ENCODE results near the gene MIA.
A peak's percentile ranks its signal among the peaks of the same experiment; 100 is the strongest.
"Not testable (repeated sequence)": the region's sequence is repeated elsewhere in the genome, so short reads cannot be mapped to it uniquely, and the experiment has no call there.

The MIA gene

DNA sequence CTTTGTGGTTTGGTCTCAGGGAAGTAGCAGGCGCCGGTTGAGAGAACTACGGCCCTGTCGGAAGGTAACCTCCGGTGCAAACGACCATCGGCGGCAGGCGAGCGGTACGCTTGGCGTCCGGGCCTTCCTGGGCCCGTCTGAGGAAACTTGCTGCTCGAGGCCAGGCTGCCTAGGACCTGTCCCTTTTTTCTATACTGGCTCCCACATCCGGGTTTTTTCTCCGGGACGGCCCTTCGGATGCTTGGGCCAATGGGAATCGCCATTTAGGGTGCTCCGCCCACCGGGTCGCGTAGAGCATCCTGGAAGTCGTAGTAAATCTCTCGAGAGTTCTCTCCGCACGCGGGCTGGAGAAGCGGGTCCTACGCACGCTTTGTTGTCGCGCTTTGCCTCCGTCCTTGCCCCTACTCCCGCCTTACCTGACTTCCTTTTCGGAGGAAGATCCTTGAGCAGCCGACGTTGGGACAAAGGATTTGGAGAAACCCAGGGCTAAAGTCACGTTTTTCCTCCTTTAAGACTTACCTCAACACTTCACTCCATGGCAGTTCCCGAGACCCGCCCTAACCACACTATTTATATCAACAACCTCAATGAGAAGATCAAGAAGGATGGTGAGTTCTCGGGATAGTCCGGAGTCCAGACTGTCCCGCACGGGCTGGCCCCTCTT lies 24.3 kb upstream of the MIA start, which contains the start of gene SNRPA:
SNRPA (plus strand) TSS at position 330 of the 664 bp plus-strand sequence; CDS start at position 536, 206 bp downstream.
- peak; percentile 98 for DNase-seq

DNA sequence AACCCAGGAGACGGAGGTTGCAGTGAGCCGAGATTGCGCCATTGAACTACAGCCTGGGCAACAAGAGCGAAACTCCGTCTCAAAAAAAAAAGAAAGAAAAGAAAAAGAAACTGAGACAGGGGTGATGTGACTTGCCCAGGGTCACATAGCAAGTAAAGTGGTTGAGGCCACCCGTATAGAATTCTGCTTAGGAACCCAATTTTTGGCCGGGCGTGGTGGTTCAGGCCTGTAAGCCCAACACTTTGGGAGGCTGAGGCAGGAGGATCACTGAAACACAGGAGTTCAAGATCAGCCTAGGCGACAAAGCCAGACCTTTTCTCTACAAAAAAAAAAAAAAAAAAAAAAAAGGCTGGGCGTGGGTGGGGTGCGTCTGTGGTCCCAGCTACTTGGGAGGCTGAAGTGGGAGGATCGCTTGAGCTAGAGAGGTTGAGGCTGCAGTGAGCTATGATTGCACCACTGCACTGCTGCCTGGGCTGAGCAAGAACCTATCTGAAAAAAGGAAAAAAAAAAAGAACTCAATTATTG lies 23.0 kb upstream of the MIA start:
- no peak for DNase-seq

DNA sequence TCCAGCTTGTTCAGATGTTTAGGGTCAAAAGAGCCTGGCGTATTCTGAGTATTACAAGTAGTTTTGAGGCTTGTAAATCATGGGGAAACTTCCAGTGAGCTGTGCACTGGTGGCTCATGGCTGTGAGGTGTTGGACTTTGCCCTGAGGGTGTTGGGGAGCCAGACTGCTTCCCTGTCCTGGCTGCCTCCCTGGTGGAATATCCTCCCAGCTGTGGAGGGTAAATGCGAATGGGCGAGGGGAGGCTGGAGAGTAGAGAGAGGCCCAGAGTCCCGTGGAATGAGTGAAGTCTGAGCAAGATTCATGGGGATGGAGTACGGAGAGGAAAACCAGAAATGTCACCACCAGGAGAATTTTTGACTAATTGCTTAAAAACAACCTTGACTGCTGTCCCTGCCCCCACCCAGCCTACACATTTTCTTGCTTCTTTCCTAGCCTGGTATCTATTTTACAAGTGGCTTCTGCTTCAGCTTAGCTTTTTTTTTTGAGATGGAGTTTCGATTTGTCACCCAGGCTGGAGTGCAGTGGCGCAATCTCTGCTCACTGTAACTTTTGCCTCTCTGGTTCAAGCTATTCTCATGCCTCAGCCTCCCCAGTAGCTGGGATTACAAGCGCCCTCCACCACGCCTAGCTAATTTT lies 20.6 kb upstream of the MIA start:
- DNase-seq, result no peak

DNA sequence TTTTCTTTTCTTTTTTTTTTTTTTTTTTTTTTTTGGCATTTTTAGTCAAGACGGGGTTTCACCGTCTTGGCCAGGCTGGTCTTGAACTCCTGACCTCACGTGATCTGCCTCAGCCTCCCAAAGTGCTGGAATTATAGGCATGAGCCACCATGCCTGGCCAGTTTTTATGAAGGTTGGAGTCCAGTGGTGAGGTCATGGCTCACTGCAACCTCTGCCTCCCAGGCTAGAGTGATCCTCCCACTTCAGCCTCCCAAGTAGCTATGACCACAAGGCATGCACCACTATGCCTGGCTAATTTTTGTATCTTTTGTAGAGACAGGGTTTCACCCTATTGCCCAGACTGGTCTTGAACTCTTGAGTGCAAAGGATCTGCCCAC lies 20.1 kb upstream of the MIA start:
- DNase-seq, result no peak

DNA sequence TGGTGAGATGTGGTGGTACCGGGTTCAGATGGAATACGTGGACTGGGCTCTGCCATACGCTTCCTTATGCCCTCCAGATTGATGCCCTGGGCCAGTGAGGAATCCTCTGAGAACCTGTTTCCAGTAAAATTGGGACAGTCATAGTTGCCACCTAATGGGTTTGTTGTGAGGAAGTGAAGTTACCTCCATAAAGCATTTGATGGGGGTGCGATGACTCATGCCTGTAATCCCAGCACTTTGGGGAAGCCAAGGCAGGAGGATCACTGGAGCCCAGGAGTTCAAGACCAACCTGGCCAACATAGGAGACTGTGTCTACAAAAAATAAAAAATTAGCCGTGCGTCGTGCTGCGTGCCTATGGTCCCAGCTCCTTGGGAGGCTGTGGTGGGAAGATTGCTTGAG lies 19.5 kb upstream of the MIA start:
- no peak for DNase-seq

DNA sequence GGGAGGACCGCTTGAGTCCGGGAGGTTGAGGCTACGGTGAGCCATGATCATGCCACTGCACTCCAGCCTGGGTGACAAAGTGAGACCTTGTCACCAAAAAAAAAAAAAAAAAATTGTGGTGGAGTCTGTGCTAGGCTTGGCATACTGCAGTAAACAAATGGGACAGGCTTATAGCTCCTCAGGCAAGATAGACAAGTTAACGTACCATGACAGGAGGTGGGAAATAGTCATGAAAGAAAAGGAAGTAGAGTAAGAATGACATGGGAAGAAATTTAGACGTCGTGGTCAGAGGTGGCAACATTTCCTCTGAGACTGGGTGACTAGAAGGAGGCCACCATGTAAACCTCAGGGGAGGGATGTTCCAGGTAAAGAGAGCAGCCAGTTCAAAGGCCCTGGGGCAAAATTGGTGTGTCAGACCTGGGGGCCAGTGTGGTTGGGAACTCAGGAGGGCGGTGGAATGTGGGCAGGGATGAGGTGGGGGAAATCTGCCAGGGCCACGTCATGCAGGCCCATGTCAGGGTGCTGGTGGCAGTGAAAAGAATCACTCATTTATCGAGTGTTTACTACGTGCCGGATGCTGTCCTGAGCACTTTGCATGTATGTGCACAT lies 18.7 kb upstream of the MIA start:
- DNase-seq, result no peak

DNA sequence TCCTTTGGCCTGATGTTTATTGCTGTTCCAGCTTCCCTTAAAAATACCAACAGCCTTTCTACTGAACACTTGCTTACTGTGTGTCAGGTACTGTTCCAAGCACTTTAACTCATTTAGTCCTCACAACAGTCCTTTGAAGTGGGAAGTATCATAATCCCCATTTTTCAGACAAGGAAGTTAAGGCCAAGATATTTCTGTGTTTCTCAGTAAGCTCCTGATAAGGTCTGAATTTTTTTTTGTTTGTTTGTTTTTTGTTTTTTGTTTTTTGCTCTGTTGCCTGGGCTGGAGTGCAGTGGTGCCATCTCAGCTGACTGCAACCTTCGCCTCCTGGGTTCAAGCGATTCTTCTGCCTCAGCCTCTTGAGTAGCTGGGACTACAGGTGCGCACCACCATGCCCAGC lies 16.8 kb upstream of the MIA start:
- no peak for DNase-seq

DNA sequence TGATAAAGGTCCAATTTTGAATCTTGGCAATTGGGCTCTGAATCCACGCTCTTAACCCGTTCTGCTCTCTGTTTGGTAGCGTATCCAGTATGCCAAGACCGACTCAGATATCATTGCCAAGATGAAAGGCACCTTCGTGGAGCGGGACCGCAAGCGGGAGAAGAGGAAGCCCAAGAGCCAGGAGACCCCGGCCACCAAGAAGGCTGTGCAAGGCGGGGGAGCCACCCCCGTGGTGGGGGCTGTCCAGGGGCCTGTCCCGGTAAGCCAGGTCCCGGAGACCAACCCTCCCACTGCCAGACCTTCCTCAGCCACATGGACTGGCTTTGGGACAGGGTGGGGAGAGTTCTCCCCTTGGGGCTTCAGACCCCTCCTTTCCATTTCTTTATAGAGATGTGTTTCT lies 16.0 kb upstream of the MIA start:
- no peak for DNase-seq

DNA sequence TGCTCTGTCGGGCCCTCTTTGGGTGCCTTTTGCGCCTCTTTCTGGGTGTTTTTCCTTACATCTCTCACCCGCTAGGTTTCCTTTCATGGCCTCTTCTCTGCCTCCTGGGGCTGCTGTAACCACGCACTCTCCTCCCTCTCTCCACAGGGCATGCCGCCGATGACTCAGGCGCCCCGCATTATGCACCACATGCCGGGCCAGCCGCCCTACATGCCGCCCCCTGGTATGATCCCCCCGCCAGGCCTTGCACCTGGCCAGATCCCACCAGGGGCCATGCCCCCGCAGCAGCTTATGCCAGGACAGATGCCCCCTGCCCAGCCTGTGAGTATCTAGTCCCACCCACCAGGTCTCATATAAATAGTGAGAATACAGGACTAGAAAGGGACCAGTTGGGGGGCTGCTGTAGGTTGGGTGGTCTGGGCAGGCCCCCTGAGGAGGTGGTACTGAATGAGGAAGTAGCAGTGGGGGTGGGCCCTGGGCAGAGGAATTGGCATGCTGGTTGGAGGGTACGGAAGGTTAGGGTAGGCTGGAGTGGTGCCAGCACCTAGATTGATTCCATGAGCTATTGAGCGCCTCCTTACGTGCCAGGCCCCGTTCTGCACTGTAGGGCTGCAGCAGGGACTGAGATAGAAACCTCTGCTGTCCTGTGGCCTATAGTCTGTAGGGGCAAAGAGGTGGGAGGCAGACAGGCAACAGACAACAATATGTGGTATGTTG lies 12.4 kb upstream of the MIA start:
- DNase-seq, result no peak

DNA sequence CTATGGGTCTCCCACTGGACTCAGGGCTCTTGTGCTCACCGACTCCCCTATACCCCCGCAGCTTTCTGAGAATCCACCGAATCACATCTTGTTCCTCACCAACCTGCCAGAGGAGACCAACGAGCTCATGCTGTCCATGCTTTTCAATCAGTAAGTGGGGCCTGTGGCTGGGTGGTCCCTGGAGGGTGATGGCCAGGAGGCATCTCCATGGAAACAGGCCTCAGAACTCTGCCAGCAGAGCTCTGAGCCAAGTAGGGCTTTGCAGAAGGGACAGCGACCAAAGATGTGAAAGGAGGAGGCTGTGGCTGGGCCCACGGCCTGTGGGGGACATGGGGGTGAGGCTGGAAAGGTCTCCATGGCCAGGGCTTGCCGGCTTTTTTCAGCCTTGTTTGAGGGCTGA lies 11.8 kb upstream of the MIA start:
- DNase-seq, result no peak

DNA sequence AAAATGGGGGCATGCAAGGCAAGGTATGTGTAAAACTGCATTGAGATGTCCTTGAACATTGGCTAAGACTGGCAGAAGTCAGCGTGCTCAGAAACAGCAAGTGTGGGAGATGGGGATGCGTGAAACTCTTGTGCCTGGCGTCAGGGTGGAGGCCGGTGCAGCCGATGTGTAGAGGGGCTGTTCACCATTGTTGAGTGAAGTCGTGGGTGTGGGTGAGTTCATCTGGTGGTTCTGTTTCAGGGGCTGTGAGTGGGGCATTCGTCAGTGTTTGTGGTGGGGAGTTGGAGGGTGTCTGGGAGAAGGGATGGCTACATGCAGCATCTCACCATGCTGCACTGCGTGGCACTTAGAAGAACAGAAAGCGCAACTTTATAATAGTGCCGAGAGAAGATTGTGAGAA lies 11.4 kb upstream of the MIA start:
- no peak for DNase-seq

DNA sequence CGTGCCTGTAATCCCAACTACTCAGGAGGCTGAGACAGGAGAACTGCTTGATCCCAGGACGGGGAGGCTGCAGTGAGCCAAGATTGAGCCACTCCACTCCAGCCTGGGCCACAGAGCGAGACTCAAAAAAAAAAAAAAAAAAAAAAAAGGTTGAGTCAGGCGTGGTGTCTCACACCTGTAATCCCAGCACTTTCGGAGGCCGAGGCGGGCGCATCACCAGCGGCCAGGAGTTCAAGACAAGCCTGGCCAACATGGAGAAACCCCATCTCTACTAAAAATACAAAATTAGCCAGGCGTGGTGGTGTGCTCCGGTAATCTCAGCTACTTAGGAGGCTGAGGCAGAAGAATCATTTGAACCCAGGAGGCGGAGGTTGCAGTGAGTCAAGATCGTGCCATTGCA lies 8.9 kb upstream of the MIA start:
- DNase-seq, result not testable (repeated sequence)

DNA sequence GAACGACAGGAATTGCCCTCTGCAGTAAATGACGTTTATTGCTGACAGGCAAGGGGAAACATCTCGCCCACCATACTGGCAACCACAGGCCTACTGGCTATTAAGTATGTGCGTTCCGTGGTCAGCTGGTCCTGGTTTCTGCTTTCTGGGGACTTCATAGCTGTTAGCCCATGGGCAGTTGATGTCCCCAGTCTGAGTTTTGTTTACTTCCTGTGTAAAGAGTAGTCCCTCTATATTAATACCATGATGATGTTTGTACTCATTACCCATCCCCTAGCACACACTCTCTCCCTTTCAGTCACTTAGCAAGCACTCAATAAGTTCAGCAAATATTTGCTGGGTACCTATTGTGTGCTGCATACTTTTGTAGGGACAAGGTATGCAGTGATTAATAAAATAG lies 6.5 kb upstream of the MIA start:
- DNase-seq, result no peak

DNA sequence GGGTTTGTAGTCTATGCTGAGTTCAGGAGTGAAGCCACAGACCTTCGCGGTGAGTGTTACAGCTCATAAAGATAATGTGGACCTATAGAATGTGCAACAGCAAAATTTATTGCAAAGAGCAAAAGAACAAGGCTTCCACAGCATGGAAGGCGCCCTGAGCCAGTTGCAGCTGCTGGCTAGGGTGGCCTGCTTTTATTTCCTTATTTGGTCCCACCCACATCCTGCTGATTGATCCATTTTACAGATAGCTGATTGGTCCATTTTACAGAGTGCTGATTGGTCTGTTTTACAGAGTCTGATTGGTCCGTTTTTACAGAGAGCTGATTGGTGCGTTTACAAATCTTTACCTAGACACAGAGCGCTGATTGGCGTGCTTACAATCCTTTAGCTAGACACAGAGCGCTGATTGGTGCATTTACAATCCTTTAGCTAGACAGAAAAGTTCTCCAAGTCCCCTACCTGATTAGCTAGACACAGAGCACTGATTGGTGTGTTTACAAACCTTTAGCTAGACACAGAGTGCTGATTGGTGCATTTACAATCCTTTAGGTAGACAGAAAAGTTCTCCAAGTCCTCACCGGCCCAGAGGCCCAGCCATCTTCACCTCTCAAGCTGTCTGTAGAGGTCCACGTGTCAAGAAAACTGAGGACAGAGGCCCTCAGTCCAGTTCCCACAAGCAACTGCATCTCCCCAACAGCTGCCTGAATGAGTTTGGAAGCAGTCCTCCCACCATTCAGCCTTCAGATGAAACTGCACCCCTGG lies 4.0 kb upstream of the MIA start:
- DNase-seq, result not testable (repeated sequence)

DNA sequence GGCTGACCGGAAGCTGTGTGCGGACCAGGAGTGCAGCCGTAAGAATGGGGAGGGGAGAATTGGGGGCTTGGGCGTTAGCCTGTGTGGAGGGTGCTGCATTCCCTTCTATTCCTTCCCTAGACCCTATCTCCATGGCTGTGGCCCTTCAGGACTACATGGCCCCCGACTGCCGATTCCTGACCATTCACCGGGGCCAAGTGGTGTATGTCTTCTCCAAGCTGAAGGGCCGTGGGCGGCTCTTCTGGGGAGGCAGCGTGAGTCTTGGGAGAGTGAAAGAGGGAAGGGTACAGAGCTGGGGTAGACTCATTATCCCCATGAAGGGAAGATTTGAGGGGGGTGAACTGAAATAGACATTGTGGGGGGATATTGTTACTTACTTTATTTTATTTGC lies 306 bp downstream of the MIA start:
- no peak for DNase-seq

DNA sequence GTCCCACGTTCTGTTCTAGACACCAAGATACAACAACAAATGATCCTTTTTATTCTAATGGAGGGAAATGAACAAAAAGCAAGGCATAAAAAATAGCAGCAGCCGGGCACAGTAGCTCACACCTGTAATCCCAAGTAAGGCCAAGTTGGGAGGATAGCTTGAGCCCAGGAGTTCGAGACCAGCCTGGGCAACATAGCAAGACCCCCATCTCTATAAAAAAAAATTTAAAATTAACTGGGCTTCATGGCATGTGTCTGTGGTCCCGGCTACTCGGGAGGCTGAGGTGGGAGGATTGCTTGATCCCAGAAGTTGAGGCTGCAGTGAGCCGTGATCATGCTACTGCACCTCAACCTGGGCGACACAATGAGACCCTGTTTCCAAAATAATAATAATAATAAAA lies 1.0 kb downstream of the MIA start:
- no peak for DNase-seq

DNA sequence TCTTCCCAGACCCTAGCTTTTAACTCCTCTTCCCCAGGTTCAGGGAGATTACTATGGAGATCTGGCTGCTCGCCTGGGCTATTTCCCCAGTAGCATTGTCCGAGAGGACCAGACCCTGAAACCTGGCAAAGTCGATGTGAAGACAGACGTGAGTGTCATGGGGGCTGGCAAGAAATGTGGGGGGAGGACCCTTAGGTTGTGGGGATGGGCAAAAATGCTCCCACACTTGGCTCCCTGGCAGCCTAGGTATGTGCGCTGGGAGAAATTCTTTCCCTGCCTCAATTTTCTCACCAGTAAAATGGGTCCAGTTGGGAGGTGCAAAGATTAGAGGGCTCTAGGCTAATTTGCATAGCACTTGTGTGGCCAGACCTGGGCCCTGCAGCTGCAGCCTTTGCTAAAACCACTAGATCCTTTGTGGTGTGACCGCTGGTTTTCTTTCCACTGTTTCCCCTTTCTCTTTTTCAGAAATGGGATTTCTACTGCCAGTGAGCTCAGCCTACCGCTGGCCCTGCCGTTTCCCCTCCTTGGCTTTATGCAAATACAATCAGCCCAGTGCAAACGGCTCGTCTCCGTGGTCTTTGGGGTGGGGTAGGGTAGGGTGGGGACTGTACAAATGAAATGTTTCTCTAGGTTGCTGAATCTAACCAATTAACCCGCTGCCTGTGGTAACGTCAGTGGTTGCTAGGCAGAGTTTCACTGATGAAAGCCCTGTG lies 1.8 kb downstream of the MIA start:
- peak; percentile 95 for DNase-seq

DNA sequence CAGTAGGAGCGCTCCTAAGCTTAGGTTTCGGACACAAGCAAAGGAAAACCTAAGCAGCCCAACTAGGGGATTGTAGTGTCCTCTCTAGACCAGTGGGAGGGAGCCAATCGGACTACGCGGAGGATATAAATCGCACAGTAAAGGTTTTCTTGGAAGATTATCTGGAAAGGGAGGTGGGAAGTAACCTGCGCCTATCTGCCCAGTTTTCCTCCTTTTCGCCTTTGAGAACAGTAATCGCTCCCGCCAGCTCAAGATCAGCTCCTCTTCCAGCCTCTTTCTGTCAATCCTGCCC lies 2.3 kb downstream of the MIA start:
- DNase-seq, result no peak

DNA sequence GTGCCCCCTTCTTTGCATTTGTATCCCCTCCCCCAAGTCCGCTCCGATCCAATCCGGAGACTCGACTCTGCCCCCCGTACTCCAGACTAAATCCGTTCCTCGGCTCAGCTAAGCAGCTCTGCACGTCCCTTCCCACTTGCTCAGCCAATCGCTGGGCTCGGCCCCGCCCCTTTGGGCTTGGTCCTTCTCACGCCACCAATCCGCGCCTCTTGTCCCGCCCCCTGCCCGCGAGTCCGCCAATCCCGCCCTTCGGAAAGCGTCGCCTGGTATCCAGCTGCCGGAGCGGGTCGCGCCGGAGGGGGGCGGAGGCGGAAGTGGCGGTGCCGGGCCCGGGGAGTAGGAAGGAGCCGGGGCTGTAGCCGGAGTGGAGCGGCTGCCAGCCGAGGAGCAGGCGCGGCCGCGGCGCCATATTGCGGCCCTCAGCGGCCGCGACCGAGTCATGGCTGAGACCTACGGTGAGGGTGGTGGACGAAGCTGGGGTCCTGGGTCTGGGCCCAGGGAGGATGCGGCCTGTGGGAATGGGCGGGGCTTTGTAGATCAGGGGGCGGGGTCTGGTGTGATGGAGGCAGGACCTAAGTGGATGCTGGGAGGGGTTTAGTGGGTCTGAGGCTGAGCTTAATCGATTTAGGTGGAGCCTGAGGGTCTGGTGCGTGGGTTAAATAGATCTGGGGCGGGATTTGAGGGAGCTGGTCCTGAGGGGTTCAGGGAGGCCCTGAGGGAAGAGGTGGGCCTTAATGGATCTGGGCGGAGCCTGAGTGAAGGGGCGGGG lies 2.8 kb downstream of the MIA start, which contains the start of gene RAB4B:
RAB4B (plus strand) TSS at position 311 of the 769 bp plus-strand sequence; CDS start at position 440, 129 bp downstream.
- peak; percentile 99 for DNase-seq

DNA sequence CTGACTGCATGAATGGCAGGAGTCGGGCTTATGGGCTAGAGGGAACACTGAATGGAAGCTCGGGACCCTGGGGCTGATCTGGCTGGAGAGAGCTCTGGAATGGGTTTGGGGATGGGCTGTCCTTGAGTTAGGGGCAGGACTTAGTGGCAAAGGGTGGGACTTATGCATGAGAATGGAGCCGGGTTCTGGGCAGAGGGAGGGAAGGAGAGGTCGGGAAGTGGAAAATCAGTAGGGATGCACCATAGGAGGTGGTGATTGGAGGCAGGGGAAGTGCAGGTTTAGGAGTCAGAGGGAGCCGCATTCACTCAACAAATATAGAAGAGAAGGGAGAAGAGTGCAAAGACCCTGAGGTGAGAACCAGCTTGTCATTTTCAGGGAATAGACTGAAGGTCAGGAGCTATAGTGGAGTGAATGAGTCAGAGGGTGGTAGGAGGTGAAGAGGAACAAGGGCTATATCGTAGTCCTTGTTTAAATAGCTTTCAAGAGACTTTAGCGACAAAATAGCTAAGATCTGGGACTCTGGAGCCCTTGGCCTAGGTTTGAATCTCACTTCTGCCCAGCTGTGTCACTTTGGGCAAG lies 3.5 kb downstream of the MIA start:
- DNase-seq, result no peak

DNA sequence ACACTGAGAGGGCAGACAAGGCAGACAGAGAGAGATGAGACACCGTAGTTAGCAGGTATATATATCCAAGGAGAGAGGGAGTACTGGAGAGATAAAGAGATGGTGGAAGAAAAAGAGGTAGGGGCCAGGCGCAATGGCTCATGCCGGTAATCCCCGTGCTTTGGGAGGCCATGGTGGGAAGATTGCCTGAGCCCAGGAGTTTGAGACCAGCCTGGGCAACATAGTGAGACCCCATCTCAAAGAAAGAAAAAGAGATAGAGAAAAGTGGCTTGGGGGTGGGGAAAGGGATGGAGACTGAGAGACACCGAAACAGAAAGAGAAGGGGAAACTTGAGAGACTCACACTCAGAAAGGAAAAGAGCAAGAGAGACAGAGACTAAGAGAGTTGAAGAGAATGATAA lies 5.3 kb downstream of the MIA start:
- DNase-seq, result no peak
